ENCODE measurements around the gene NAA50.

NAA50 gene

DNA sequence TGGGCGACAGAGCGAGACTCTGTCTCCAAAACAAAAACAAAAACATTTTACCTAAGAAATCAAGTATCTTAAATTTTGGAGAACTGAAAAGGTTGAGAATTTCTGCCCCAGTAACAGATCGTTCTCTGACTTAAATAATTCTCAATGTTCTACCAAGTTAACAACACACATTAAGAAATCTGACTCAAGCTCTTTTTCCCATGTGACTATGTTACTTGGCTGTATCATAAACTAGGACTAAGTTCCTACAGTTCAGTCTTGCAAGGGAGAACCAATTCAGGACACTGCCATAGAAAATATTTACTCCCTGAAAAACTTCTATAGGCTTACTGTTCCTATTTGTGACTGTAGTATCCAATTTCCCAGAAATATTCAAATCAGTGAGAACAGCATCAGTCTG, 28.7 kb downstream of the NAA50 start:
- no peak overlapping the region for H2AFZ ChIP-seq (ENCODE audit: low read length)
- no peaks in the 10 kb centered on the region for H3F3A ChIP-seq (ENCODE audit: insufficient read depth, low read length)
- no peak overlapping the region for H3K27ac ChIP-seq (ENCODE audit: low read depth, low read length, poor library complexity, severe bottlenecking)
- no peaks in the 10 kb centered on the region for H4K20me1 ChIP-seq (ENCODE audit: insufficient read depth, low read length)
- no peak for TF ChIP-seq EZH2 (IDR thresholded peaks at IDR 0.05; ENCODE audit: borderline replicate concordance, low read length)
- TF ChIP-seq, protein P1, sequence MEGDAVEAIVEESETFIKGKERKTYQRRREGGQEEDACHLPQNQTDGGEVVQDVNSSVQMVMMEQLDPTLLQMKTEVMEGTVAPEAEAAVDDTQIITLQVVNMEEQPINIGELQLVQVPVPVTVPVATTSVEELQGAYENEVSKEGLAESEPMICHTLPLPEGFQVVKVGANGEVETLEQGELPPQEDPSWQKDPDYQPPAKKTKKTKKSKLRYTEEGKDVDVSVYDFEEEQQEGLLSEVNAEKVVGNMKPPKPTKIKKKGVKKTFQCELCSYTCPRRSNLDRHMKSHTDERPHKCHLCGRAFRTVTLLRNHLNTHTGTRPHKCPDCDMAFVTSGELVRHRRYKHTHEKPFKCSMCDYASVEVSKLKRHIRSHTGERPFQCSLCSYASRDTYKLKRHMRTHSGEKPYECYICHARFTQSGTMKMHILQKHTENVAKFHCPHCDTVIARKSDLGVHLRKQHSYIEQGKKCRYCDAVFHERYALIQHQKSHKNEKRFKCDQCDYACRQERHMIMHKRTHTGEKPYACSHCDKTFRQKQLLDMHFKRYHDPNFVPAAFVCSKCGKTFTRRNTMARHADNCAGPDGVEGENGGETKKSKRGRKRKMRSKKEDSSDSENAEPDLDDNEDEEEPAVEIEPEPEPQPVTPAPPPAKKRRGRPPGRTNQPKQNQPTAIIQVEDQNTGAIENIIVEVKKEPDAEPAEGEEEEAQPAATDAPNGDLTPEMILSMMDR (IDR thresholded peaks at IDR 0.05; ENCODE audit: low read length) = no peak
- H3K79me2 ChIP-seq (ENCODE audit: insufficient read depth, low read length) = no peaks in the 10 kb centered on the region
- no peak overlapping the region for H3K9ac ChIP-seq (ENCODE audit: low read length)
- no peaks in the 10 kb centered on the region for H3K9me3 ChIP-seq (ENCODE audit: low read length)
- no peaks in the 10 kb centered on the region for H3K27me3 ChIP-seq (ENCODE audit: insufficient read depth, low read length)
- H3K4me3 ChIP-seq (ENCODE audit: low read depth, low read length, poor library complexity, severe bottlenecking) = no peak overlapping the region
- H3K9me2 ChIP-seq (ENCODE audit: low read depth, low read length) = no peaks in the 10 kb centered on the region
- H3K4me1 ChIP-seq (ENCODE audit: insufficient read depth, low read length, severe bottlenecking) = no peaks in the 10 kb centered on the region
- H3K36me3 ChIP-seq (ENCODE audit: insufficient read depth, low read length) = peaks cover 57% of the 10 kb centered on the region
- H3K4me2 ChIP-seq (ENCODE audit: low read length) = no peak overlapping the region

DNA sequence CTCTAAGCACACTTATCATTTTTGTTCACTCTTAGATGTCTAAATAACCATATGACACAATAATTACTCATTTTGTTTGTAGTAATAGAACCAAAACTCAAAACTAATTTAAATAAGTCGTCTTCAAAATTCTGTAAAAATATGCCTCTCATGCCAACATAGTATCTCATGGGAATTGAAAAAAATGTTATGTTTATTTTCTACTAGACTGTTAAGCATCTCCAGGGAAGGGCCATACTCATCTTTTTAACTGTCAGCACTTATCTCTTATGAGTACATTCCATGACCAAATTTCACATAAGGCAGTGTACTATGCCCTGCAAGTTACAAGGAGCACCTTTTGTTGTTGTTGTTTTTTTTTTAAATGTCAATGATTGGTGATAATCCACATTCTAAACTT, 31.3 kb downstream of the NAA50 start:
- Histone ChIP-seq H2AFZ (ENCODE audit: low read length) (no peak overlapping the region), H4K20me1 (ENCODE audit: insufficient read depth, low read length) (no peaks in the 10 kb centered on the region), H3K27ac (ENCODE audit: low read depth, low read length, poor library complexity, severe bottlenecking) (no peak overlapping the region), H3K4me1 (ENCODE audit: insufficient read depth, low read length, severe bottlenecking) (no peaks in the 10 kb centered on the region), H3K4me3 (ENCODE audit: low read depth, low read length, poor library complexity, severe bottlenecking) (no peak overlapping the region), H3K36me3 (ENCODE audit: insufficient read depth, low read length) (peaks cover 31% of the 10 kb centered on the region), H3K4me2 (ENCODE audit: low read length) (no peak overlapping the region), H3K9me2 (ENCODE audit: low read depth, low read length) (no peaks in the 10 kb centered on the region), H3F3A (ENCODE audit: insufficient read depth, low read length) (no peaks in the 10 kb centered on the region), H3K9ac (ENCODE audit: low read length) (no peak overlapping the region), H3K9me3 (ENCODE audit: low read length) (no peaks in the 10 kb centered on the region), H3K79me2 (ENCODE audit: insufficient read depth, low read length) (no peaks in the 10 kb centered on the region), H3K27me3 (ENCODE audit: insufficient read depth, low read length) (no peaks in the 10 kb centered on the region)
- TF ChIP-seq, protein P1 (IDR thresholded peaks at IDR 0.05; ENCODE audit: low read length) = no peak
- no peak for TF ChIP-seq EZH2 (IDR thresholded peaks at IDR 0.05; ENCODE audit: borderline replicate concordance, low read length)

DNA sequence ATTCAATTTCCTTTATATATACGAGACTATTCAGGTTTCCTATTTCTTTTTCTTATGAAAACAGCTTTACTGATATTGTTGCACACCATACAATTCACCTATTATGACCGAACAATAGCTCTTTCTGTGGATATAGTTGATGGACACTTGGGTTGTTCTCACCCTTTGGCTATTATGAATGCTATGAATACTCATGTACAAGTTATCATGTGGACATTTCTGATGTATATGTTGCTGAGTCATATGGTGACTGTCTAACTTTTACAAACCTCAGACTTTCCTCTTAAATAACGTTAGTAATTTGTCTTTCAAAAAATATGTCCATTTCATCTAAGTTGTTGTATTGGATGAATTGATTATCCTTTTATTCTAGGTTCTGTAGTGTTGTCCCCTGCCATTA, 33.9 kb downstream of the NAA50 start:
- Histone ChIP-seq H3K4me2 (ENCODE audit: low read length) (no peak overlapping the region), H2AFZ (ENCODE audit: low read length) (no peak overlapping the region), H3K27ac (ENCODE audit: low read depth, low read length, poor library complexity, severe bottlenecking) (no peak overlapping the region), H3K9ac (ENCODE audit: low read length) (no peak overlapping the region), H3K4me3 (ENCODE audit: low read depth, low read length, poor library complexity, severe bottlenecking) (no peak overlapping the region), H3K9me3 (ENCODE audit: low read length) (no peaks in the 10 kb centered on the region), H3K9me2 (ENCODE audit: low read depth, low read length) (no peaks in the 10 kb centered on the region), H3K79me2 (ENCODE audit: insufficient read depth, low read length) (no peaks in the 10 kb centered on the region), H3K36me3 (ENCODE audit: insufficient read depth, low read length) (peaks cover 8% of the 10 kb centered on the region), H3K27me3 (ENCODE audit: insufficient read depth, low read length) (no peaks in the 10 kb centered on the region; the same call in 1 of the 2 replicates), H3K4me1 (ENCODE audit: insufficient read depth, low read length, severe bottlenecking) (no peaks in the 10 kb centered on the region), H3F3A (ENCODE audit: insufficient read depth, low read length) (no peaks in the 10 kb centered on the region), H4K20me1 (ENCODE audit: insufficient read depth, low read length) (no peaks in the 10 kb centered on the region)
- no peak for TF ChIP-seq EZH2 (IDR thresholded peaks at IDR 0.05; ENCODE audit: borderline replicate concordance, low read length)
- TF ChIP-seq, protein P1 (IDR thresholded peaks at IDR 0.05; ENCODE audit: low read length) = no peak
